ENCODE data around the gene COL6A5.

COL6A5 gene

GRCh38 chr3:130529486-130530215 lies 184.2 kb downstream of the COL6A5 start:
- H3K4me1 ChIP-seq (ENCODE audit: control insufficient read depth in 1 of 2, insufficient read depth in 1 of 2, low read depth in 1 of 2, low read length in 1 of 2), result no peaks in the 10 kb centered on the region

GRCh38 chr3:130533247-130533646 lies 187.8 kb downstream of the COL6A5 start:
- Histone ChIP-seq H3K4me1 (ENCODE audit: control insufficient read depth in 1 of 2, insufficient read depth in 1 of 2, low read depth in 1 of 2, low read length in 1 of 2) (no peaks in the 10 kb centered on the region), H3K27me3 (no peaks in the 10 kb centered on the region), H3K4me3 (ENCODE audit: low read depth in 1 of 2, low read length in 1 of 2) (no peak overlapping the region), H3K36me3 (no peaks in the 10 kb centered on the region), H3K9me3 (no peaks in the 10 kb centered on the region), H3K27ac (no peak overlapping the region)
- TF ChIP-seq CTCF (IDR thresholded peaks at IDR 0.05), result no peak

More at GRCh38 chr3:130529486-130530215, 184.2 kb downstream of the COL6A5 start:
- Histone ChIP-seq H3K9me3 (no peaks in the 10 kb centered on the region), H3K36me3 (no peaks in the 10 kb centered on the region), H3K4me3 (ENCODE audit: low read depth in 1 of 2, low read length in 1 of 2) (no peak overlapping the region), H3K27ac (no peak overlapping the region), H3K27me3 (peaks cover 12% of the 10 kb centered on the region)
- TF ChIP-seq CTCF (IDR thresholded peaks at IDR 0.05), result no peak
